Mesendoderm (in vitro differentiated cells): ENCODE results near the gene AVL9.

Experiments used
- DNase-seq: peaks from one replicate; pipeline ENCODE4 v3.0.0; 2013
- H2AK5ac ChIP-seq: 2 replicates; pipeline ENCODE4 v1.6.1; 2013; ENCODE audit warnings: low read length, inconsistent platforms
- H2BK120ac ChIP-seq: 2 replicates; pipeline ENCODE4 v1.6.1; 2013; ENCODE audit warnings: low read depth, mild to moderate bottlenecking, low read length, moderate library complexity, mixed read lengths
- H2BK15ac ChIP-seq: replicated peaks from 2 replicates; pipeline ENCODE4 v1.6.1; 2013; ENCODE audit warnings: low read depth, mild to moderate bottlenecking, moderate library complexity
- H2BK5ac ChIP-seq: 2 replicates; pipeline ENCODE4 v1.6.1; 2013; ENCODE audit warnings: low read length, inconsistent platforms
- H3K18ac ChIP-seq: 2 replicates; pipeline ENCODE4 v1.6.1; 2013; ENCODE audit warnings: mild to moderate bottlenecking, low read length, mixed read lengths
- H3K23ac ChIP-seq: one replicate; pipeline ENCODE4 v1.6.1; 2013; ENCODE audit warnings: low read length
- H3K27ac ChIP-seq: 2 replicates; pipeline ENCODE4 v1.5.1; 2013; ENCODE audit warnings: low read depth, mild to moderate bottlenecking, inconsistent platforms, low read length, moderate library complexity
- H3K27me3 ChIP-seq: 2 replicates; pipeline ENCODE4 v1.6.1; 2013; ENCODE audit warnings: low read length, control low read depth, mild to moderate bottlenecking, inconsistent platforms; ENCODE audit not compliant: insufficient read depth, poor library complexity
- H3K36me3 ChIP-seq: 2 replicates; pipeline ENCODE4 v1.6.1; 2013; ENCODE audit warnings: low read length, inconsistent platforms; ENCODE audit not compliant: control insufficient read depth, insufficient read depth
- H3K4ac ChIP-seq: one replicate; pipeline ENCODE4 v1.6.1; 2013; ENCODE audit warnings: low read depth, mild to moderate bottlenecking, low read length, moderate library complexity
- H3K4me1 ChIP-seq: 2 replicates; pipeline ENCODE4 v1.6.1; 2013; ENCODE audit warnings: low read depth, low read length, inconsistent platforms; ENCODE audit not compliant: control insufficient read depth
- H3K4me2 ChIP-seq: 2 replicates; pipeline ENCODE4 v1.6.1; 2013; ENCODE audit warnings: low read length
- H3K4me3 ChIP-seq: 2 replicates; pipeline ENCODE4 v1.5.1; 2013; ENCODE audit warnings: mild to moderate bottlenecking, low read length
- H3K56ac ChIP-seq: one replicate; pipeline ENCODE4 v1.6.1; 2013; ENCODE audit warnings: low read length
- H3K79me1 ChIP-seq: 2 replicates; pipeline ENCODE4 v1.6.1; 2013; ENCODE audit warnings: low read length, inconsistent platforms
- H3K79me2 ChIP-seq: 2 replicates; pipeline ENCODE4 v1.6.1; 2013; ENCODE audit warnings: mild to moderate bottlenecking, low read length; ENCODE audit not compliant: control insufficient read depth, insufficient read depth
- H3K9ac ChIP-seq: 2 replicates; pipeline ENCODE4 v1.6.1; 2013; ENCODE audit warnings: low read length, inconsistent platforms
- H4K5ac ChIP-seq: one replicate; pipeline ENCODE4 v1.6.1; 2013; ENCODE audit warnings: low read length
- H4K8ac ChIP-seq: one replicate; pipeline ENCODE4 v1.6.1; 2013; ENCODE audit warnings: low read depth, mild to moderate bottlenecking, control low read depth, low read length, moderate library complexity
- WGBS: extraction: QIAGEN DNeasy Blood & Tissue Kit; methylation state at CpG from one replicate; pipeline ENCODE4 v1.1.7; 2013; ENCODE audit warnings: low lambda C conversion rate, missing lambda C conversion rate; ENCODE audit not compliant: insufficient coverage; ENCODE audit errors: extremely low coverage; 5-methylcytosine and 5-hydroxymethylcytosine counted together

The AVL9 gene

GRCh38 chr7:32516551-32517100, 21.3 kb downstream of the AVL9 start:
- Histone ChIP-seq H2BK5ac (no peak overlapping the region), H4K5ac (no peak overlapping the region), H3K4me2 (no peak overlapping the region), H3K56ac (no peak overlapping the region), H3K4me1 (no peaks in the 10 kb centered on the region), H3K4ac (no peak overlapping the region), H3K27me3 (no peaks in the 10 kb centered on the region), H3K27ac (no peak overlapping the region), H2BK15ac (no peak overlapping the region), H3K9ac (no peak overlapping the region), H3K36me3 (no peaks in the 10 kb centered on the region), H2BK120ac (no peak overlapping the region), H4K8ac (no peak overlapping the region), H3K79me1 (peaks cover 15% of the 10 kb centered on the region), H3K79me2 (peaks cover 3% of the 10 kb centered on the region), H3K4me3 (no peak overlapping the region), H3K23ac (no peak overlapping the region), H2AK5ac (no peak overlapping the region), H3K18ac (no peak overlapping the region)
- WGBS, result no CpG with 5 or more reads among the region's 3 CpGs
- no peak for DNase-seq

- Histone ChIP-seq H2AK5ac (no peak overlapping the region), H3K27me3 (no peaks in the 10 kb centered on the region), H2BK5ac (no peak overlapping the region), H3K4me3 (no peak overlapping the region), H4K5ac (no peak overlapping the region), H3K18ac (no peak overlapping the region), H2BK15ac (no peak overlapping the region), H3K79me1 (peaks cover 8% of the 10 kb centered on the region), H3K56ac (no peak overlapping the region), H3K4me2 (no peak overlapping the region), H3K23ac (no peak overlapping the region), H3K79me2 (peaks cover 3% of the 10 kb centered on the region), H3K4me1 (no peaks in the 10 kb centered on the region), H2BK120ac (no peak overlapping the region), H3K36me3 (no peaks in the 10 kb centered on the region), H3K4ac (no peak overlapping the region), H4K8ac (no peak overlapping the region), H3K9ac (no peak overlapping the region), H3K27ac (no peak overlapping the region)
- WGBS, result no CpG with 5 or more reads among the region's 2 CpGs
- peak; percentile 94 for DNase-seq
Measured at GRCh38 chr7:32518534-32519140, 23.3 kb downstream of the AVL9 start.

GRCh38 chr7:32519763-32520162, 24.5 kb downstream of the AVL9 start:
- H2BK120ac ChIP-seq, result no peak overlapping the region
- H3K18ac ChIP-seq, result no peak overlapping the region
- no peaks in the 10 kb centered on the region for H3K36me3 ChIP-seq
- H2AK5ac ChIP-seq, result no peak overlapping the region
- H3K56ac ChIP-seq, result no peak overlapping the region
- H3K23ac ChIP-seq, result no peak overlapping the region
- no peaks in the 10 kb centered on the region for H3K4me1 ChIP-seq
- WGBS, result no CpG with 5 or more reads among the region's 2 CpGs
- no peak overlapping the region for H3K4ac ChIP-seq
- peaks cover 3% of the 10 kb centered on the region for H3K79me2 ChIP-seq
- DNase-seq, result no peak
- H3K9ac ChIP-seq, result no peak overlapping the region
- H2BK5ac ChIP-seq, result no peak overlapping the region
- peaks cover 6% of the 10 kb centered on the region for H3K79me1 ChIP-seq
- H3K4me3 ChIP-seq, result no peak overlapping the region
- H3K4me2 ChIP-seq, result no peak overlapping the region
- H3K27me3 ChIP-seq, result no peaks in the 10 kb centered on the region
- no peak overlapping the region for H4K8ac ChIP-seq
- H2BK15ac ChIP-seq, result no peak overlapping the region
- H4K5ac ChIP-seq, result no peak overlapping the region
- no peak overlapping the region for H3K27ac ChIP-seq

- H4K5ac ChIP-seq, result no peak overlapping the region
- H3K9ac ChIP-seq, result no peak overlapping the region
- H4K8ac ChIP-seq, result no peak overlapping the region
- H3K79me1 ChIP-seq, result peaks cover 5% of the 10 kb centered on the region
- no peaks in the 10 kb centered on the region for H3K27me3 ChIP-seq
- WGBS, result no CpG with 5 or more reads among the region's 6 CpGs
- no peak overlapping the region for H3K4me2 ChIP-seq
- H3K4me3 ChIP-seq, result no peak overlapping the region
- no peak overlapping the region for H2AK5ac ChIP-seq
- no peak overlapping the region for H3K4ac ChIP-seq
- H2BK120ac ChIP-seq, result no peak overlapping the region
- no peak overlapping the region for H2BK15ac ChIP-seq
- H3K56ac ChIP-seq, result no peak overlapping the region
- no peak overlapping the region for H2BK5ac ChIP-seq
- DNase-seq, result no peak
- H3K4me1 ChIP-seq, result no peaks in the 10 kb centered on the region
- peaks cover 3% of the 10 kb centered on the region for H3K79me2 ChIP-seq
- H3K18ac ChIP-seq, result no peak overlapping the region
- no peak overlapping the region for H3K27ac ChIP-seq
- H3K36me3 ChIP-seq, result no peaks in the 10 kb centered on the region
- no peak overlapping the region for H3K23ac ChIP-seq
Measured at GRCh38 chr7:32522746-32523530, 27.6 kb downstream of the AVL9 start.

GRCh38 chr7:32524631-32525030, 29.3 kb downstream of the AVL9 start:
- no peak overlapping the region for H2BK5ac ChIP-seq
- no peak overlapping the region for H3K4me2 ChIP-seq
- H2BK120ac ChIP-seq, result no peak overlapping the region
- H2BK15ac ChIP-seq, result no peak overlapping the region
- no peak overlapping the region for H3K27ac ChIP-seq
- H2AK5ac ChIP-seq, result no peak overlapping the region
- no peak overlapping the region for H3K18ac ChIP-seq
- no peak overlapping the region for H3K4me3 ChIP-seq
- H3K4me1 ChIP-seq, result no peaks in the 10 kb centered on the region
- no peaks in the 10 kb centered on the region for H3K36me3 ChIP-seq
- no peak overlapping the region for H3K56ac ChIP-seq
- H3K79me2 ChIP-seq, result peaks cover 3% of the 10 kb centered on the region
- no peaks in the 10 kb centered on the region for H3K27me3 ChIP-seq
- no peak overlapping the region for H3K4ac ChIP-seq
- peaks cover 9% of the 10 kb centered on the region for H3K79me1 ChIP-seq
- no peak overlapping the region for H3K9ac ChIP-seq
- no peak overlapping the region for H4K5ac ChIP-seq
- no peak overlapping the region for H4K8ac ChIP-seq
- no peak overlapping the region for H3K23ac ChIP-seq
- no peak for DNase-seq
